GM12878 (cell line): ENCODE results near the gene NT5C1A. TPM values are rescaled to one million over a fixed set of nuclear protein-coding genes. Genes with fewer than 3 reads are reported as not detected.

Experiments used
- ATAC-seq: fragments of 200-7000 bp; cut with Tn5 transposase; 3 replicates; pipeline ENCODE4 v1.9.1; 2020; ENCODE audit warnings: mild to moderate bottlenecking, moderate library complexity
- BruUV-seq: library from RNA; stranded (reverse); fragments of 400-500 nt; replicated peaks from 2 replicates; lab custom pipeline; 2021; lab: Mats Ljungman, UMichigan
- CTCF ChIA-PET: fragments of 300-600 bp; sonication (Branson Sonifier 250); formaldehyde crosslinking; extraction: SDS; loops from one replicate; lab custom pipeline; 2021; ENCODE audit warnings: inconsistent platforms; lab: Yijun Ruan, JAX
- POLR2A ChIA-PET: fragments of 350-600 bp; formaldehyde crosslinking; extraction: SDS; loops from one replicate; lab custom pipeline; 2021; ENCODE audit warnings: inconsistent platforms; lab: Charles Lee
- RAD21 ChIA-PET: fragments of 300-600 bp; sonication (Branson Sonifier 250); formaldehyde crosslinking; loops from one replicate; lab custom pipeline; 2023; ENCODE audit warnings: antibody characterized with exemption; ENCODE audit not compliant: unreplicated experiment; lab: Charles Lee
- SMC1A ChIA-PET: fragments of 300-600 bp; sonication (Branson Sonifier 250); formaldehyde crosslinking; loops from one replicate; lab custom pipeline; 2023; ENCODE audit not compliant: unreplicated experiment, uncharacterized antibody; lab: Charles Lee
- DNase-seq: peaks from one replicate; pipeline ENCODE4 v3.0.0-alpha.2; 2011; ENCODE audit warnings: low read depth, low spot score
- FAIRE-seq: peaks from 3 replicates; lab custom pipeline; 2011; peaks lifted over from hg19 to GRCh38; lab: Jason Lieb, UNC
- H2AFZ ChIP-seq: 2 replicates; pipeline ENCODE4 v1.6.0; 2011; ENCODE audit warnings: low read depth, low read length, control low read depth; ENCODE audit not compliant: control insufficient read depth
- H3K27ac ChIP-seq: 2 replicates; pipeline ENCODE4 v1.5.1; 2011; ENCODE audit warnings: control low read depth; ENCODE audit not compliant: control insufficient read depth, insufficient read depth
- H3K27me3 ChIP-seq, 2 experiments: replicated peaks in 1 of 2; 2 replicates each; pipeline versions ENCODE4 v1.6.0 to v1.6.1; 2011; ENCODE audit warnings: low read length in 1 of 2; ENCODE audit not compliant: control insufficient read depth in 2 of 2, insufficient read depth in 2 of 2
- H3K36me3 ChIP-seq, 2 experiments: 2 replicates each; pipeline ENCODE4 v1.5.1; 2011; ENCODE audit warnings: low read length in 1 of 2; ENCODE audit not compliant: control insufficient read depth in 2 of 2, insufficient read depth in 2 of 2
- H3K4me1 ChIP-seq: 2 replicates; pipeline ENCODE4 v1.6.1; 2011; ENCODE audit warnings: mild to moderate bottlenecking, low read length, moderate library complexity, mixed read lengths; ENCODE audit not compliant: control insufficient read depth, insufficient read depth
- H3K4me2 ChIP-seq: 2 replicates; pipeline ENCODE4 v1.6.0; 2011; ENCODE audit warnings: control low read depth; ENCODE audit not compliant: control insufficient read depth, insufficient read depth
- H3K4me3 ChIP-seq: fragments of 200-600 bp; sonication (generic); 2 replicates; pipeline ENCODE4 v1.5.1; 2016
- H3K79me2 ChIP-seq: 2 replicates; pipeline ENCODE4 v1.6.0; 2011; ENCODE audit warnings: low read length; ENCODE audit not compliant: control insufficient read depth, insufficient read depth
- H3K9ac ChIP-seq: 2 replicates; pipeline ENCODE4 v1.8.0; 2011; ENCODE audit warnings: low read length, control low read depth, mixed read lengths; ENCODE audit not compliant: control insufficient read depth, insufficient read depth
- H3K9me3 ChIP-seq: replicated peaks from 3 replicates; pipeline ENCODE4 v1.5.1; 2011; ENCODE audit warnings: mild to moderate bottlenecking, low read length; ENCODE audit not compliant: control insufficient read depth, insufficient read depth
- H4K20me1 ChIP-seq: 2 replicates; pipeline ENCODE4 v1.6.0; 2011; ENCODE audit not compliant: control insufficient read depth, insufficient read depth
- BCL11A ChIP-seq: IDR thresholded peaks from 2 replicates; pipeline ENCODE4 v1.6.1; 2011; ENCODE audit warnings: low read depth, low read length
- EGR1 ChIP-seq, 2 experiments: IDR thresholded peaks; 1 replicate in 1 of 2; 2 replicates in 1 of 2; pipeline ENCODE4 v1.6.1; 2011 to 2012; ENCODE audit warnings: low read depth in 2 of 2, low read length in 2 of 2, borderline replicate concordance in 1 of 2, mild to moderate bottlenecking in 1 of 2, moderate library complexity in 1 of 2
- FOXK2 ChIP-seq: fragments of 450-650 bp; IDR thresholded peaks from 2 replicates; pipeline ENCODE4 v1.6.1; 2017; ENCODE audit warnings: mild to moderate bottlenecking, moderate library complexity
- HDAC2 ChIP-seq: fragments of 200-600 bp; sonication (generic); IDR thresholded peaks from 2 replicates; pipeline ENCODE4 v1.6.1; 2017
- KLF5 ChIP-seq: fragments of 450-650 bp; IDR thresholded peaks from 2 replicates; pipeline ENCODE4 v1.6.1; 2014; ENCODE audit warnings: mild to moderate bottlenecking; ENCODE audit not compliant: partially characterized antibody
- PAX8 ChIP-seq: fragments of 450-650 bp; IDR thresholded peaks from 2 replicates; pipeline ENCODE4 v1.6.1; 2017; ENCODE audit warnings: mild to moderate bottlenecking, moderate library complexity
- PML ChIP-seq: IDR thresholded peaks from 2 replicates; pipeline ENCODE4 v1.6.1; 2012; ENCODE audit warnings: low read length, inconsistent platforms
- POLR2AphosphoS5 ChIP-seq: IDR thresholded peaks from 2 replicates; pipeline ENCODE4 v1.6.1; 2011; ENCODE audit warnings: mild to moderate bottlenecking, low read length, inconsistent platforms
- RCOR1 ChIP-seq: conservative IDR thresholded peaks from 2 replicates; pipeline ENCODE4 v1.6.1; 2012; ENCODE audit warnings: low read depth, low read length, improper control_type of control experiment
- SREBF1 ChIP-seq: IDR thresholded peaks from 2 replicates; pipeline ENCODE4 v1.6.1; 2012; ENCODE audit warnings: mild to moderate bottlenecking, low read length
- TCF7 ChIP-seq: IDR thresholded peaks from 2 replicates; pipeline ENCODE4 v1.6.1; 2014; ENCODE audit warnings: antibody characterized with exemption, borderline replicate concordance
- WGBS: methylation state at CpG from one replicate; pipeline ENCODE4 v1.1.6; 2016; ENCODE audit warnings: low lambda C conversion rate; ENCODE audit not compliant: insufficient replicate concordance, insufficient coverage; ENCODE audit errors: missing lambda C conversion rate; 5-methylcytosine and 5-hydroxymethylcytosine counted together
- in situ Hi-C: fragments of 300-500 bp; cut with MboI; formaldehyde crosslinking; loops from 9 replicates; pipeline ENCODE4 v1.14.3; 2018; ENCODE audit warnings: mixed read lengths
- intact Hi-C: fragments of 100-400 bp; cut with micrococcal nuclease; formaldehyde crosslinking; loops from one replicate; pipeline ENCODE4 v1.14.2; 2022; ENCODE audit not compliant: unreplicated experiment
- polyA plus RNA-seq, 11 experiments: library from polyadenylated mRNA; depleted of rRNA in 4 of 11; unstranded in 6 of 11; stranded (reverse) in 5 of 11; fragments of >200 nt; fragmentation: Nextera tagmentation in 4 of 11; fragmentation: Illumina TruSeq in 1 of 11; extraction: Ambion mirVana in 4 of 11; extraction: Trizol in 1 of 11; gene quantifications; 1 replicate in 1 of 11; 2 replicates in 10 of 11; pipeline versions ENCODE4 v1.2.1 to v1.2.3, GENCODE V29; 2011 to 2016; ENCODE audit warnings: inconsistent platforms in 2 of 11, missing spikeins in 2 of 11, low read depth in 1 of 11
- total RNA-seq, 4 experiments: library from RNA; depleted of rRNA in 3 of 4; stranded (reverse); fragments of >200 nt in 3 of 4; fragmentation: Illumina TruSeq in 1 of 4; extraction: Trizol in 1 of 4; gene quantifications; 2 replicates each; pipeline versions ENCODE4 v1.2.1 to v1.2.3, GENCODE V29; 2013 to 2021
- TF ChIP-seq, protein P1 (sequence below): fragments of 150-350 bp; IDR thresholded peaks from 2 replicates; pipeline ENCODE4 v1.6.1; 2014; ENCODE audit warnings: mild to moderate bottlenecking, low read depth, low read length
- TF ChIP-seq, protein P2 (sequence below): fragments of 150-350 bp; IDR thresholded peaks from 2 replicates; pipeline ENCODE4 v1.6.1; 2016; ENCODE audit warnings: low read depth, low read length

The NT5C1A gene
- total and polyA plus RNA-seq, 10 of the 15 experiments (the other 5 are each of a cell fraction or from before 2014, with no cell fraction given), result 0.05 to 0.77 (median 0.22) TPM; not detected in 1

DNA sequence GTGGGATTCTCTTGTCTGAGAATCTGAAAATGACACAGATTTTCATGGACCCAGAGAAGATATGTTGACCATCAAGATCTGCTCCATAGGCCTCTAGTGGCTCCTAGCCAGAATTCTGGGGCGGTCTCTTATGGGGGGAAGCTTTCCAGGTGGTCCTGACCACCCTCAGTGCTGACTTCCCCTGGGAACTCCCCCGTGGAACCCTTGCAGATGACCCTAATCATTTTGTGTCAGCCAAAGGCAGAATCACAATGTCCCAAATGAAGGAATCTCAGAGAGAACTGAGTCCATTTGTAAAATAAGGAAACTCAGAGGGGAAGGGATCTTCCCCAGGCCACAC, 36.1 kb downstream of the NT5C1A start:
- no TSS peak for BruUV-seq
- TF ChIP-seq FOXK2, result no peak
- no peak for TF ChIP-seq PAX8
- TF ChIP-seq RCOR1, result no peak
- TF ChIP-seq SREBF1, result no peak
- TF ChIP-seq KLF5, result no peak
- TF ChIP-seq, protein P1, sequence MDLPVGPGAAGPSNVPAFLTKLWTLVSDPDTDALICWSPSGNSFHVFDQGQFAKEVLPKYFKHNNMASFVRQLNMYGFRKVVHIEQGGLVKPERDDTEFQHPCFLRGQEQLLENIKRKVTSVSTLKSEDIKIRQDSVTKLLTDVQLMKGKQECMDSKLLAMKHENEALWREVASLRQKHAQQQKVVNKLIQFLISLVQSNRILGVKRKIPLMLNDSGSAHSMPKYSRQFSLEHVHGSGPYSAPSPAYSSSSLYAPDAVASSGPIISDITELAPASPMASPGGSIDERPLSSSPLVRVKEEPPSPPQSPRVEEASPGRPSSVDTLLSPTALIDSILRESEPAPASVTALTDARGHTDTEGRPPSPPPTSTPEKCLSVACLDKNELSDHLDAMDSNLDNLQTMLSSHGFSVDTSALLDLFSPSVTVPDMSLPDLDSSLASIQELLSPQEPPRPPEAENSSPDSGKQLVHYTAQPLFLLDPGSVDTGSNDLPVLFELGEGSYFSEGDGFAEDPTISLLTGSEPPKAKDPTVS, result no peak
- TF ChIP-seq POLR2AphosphoS5, result no peak
- TF ChIP-seq HDAC2, result no peak
- no peak for TF ChIP-seq BCL11A
- TF ChIP-seq, protein P2, sequence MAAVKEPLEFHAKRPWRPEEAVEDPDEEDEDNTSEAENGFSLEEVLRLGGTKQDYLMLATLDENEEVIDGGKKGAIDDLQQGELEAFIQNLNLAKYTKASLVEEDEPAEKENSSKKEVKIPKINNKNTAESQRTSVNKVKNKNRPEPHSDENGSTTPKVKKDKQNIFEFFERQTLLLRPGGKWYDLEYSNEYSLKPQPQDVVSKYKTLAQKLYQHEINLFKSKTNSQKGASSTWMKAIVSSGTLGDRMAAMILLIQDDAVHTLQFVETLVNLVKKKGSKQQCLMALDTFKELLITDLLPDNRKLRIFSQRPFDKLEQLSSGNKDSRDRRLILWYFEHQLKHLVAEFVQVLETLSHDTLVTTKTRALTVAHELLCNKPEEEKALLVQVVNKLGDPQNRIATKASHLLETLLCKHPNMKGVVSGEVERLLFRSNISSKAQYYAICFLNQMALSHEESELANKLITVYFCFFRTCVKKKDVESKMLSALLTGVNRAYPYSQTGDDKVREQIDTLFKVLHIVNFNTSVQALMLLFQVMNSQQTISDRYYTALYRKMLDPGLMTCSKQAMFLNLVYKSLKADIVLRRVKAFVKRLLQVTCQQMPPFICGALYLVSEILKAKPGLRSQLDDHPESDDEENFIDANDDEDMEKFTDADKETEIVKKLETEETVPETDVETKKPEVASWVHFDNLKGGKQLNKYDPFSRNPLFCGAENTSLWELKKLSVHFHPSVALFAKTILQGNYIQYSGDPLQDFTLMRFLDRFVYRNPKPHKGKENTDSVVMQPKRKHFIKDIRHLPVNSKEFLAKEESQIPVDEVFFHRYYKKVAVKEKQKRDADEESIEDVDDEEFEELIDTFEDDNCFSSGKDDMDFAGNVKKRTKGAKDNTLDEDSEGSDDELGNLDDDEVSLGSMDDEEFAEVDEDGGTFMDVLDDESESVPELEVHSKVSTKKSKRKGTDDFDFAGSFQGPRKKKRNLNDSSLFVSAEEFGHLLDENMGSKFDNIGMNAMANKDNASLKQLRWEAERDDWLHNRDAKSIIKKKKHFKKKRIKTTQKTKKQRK, result no peak
- no peak for TF ChIP-seq TCF7
- TF ChIP-seq PML, result no peak
- no peak for TF ChIP-seq EGR1 (IDR thresholded peaks at IDR 0.05; ENCODE audit: borderline replicate concordance in 1 of 2, low read depth in 2 of 2, low read length in 2 of 2)

More for the DNA sequence above, 36.1 kb downstream of the NT5C1A start:
- no peaks in the 10 kb centered on the region for H3K9me3 ChIP-seq
- no peaks in the 10 kb centered on the region for H3K36me3 ChIP-seq
- H3K79me2 ChIP-seq, result no peaks in the 10 kb centered on the region
- no peak for FAIRE-seq
- intact Hi-C loops (no loop called here), in situ Hi-C loops (no loop called here)
- ChIA-PET SMC1A (interaction anchor here (1.4 kb wide), 1 partner anchor 30 kb away, joined by 4 read pairs; no protein-coding TSS in a partner anchor), POLR2A (interaction anchor here (0.6 kb wide), 1 partner anchor 103 kb away, joined by 4 read pairs; no protein-coding TSS in a partner anchor), CTCF (interaction anchor here (1.4 to 1.7 kb wide), 2 partner anchors 22 to 29 kb away, joined by 3 to 7 read pairs; no protein-coding TSS in a partner anchor), RAD21 (no interaction called here)
- peaks cover 3% of the 10 kb centered on the region; the same call in 1 of the 2 replicates for H3K4me1 ChIP-seq
- no peak overlapping the region for H3K4me3 ChIP-seq
- peaks cover 2 to 20% of the 10 kb centered on the region in 2 experiments; a peak in 3 of 4 replicates for H3K27me3 ChIP-seq
- no peak overlapping the region for H3K4me2 ChIP-seq
- no peak overlapping the region for H3K9ac ChIP-seq
- no peak for ATAC-seq
- 0% methylated on average over 2 of the region's 2 CpGs for WGBS
- H4K20me1 ChIP-seq, result no peaks in the 10 kb centered on the region
- H3K27ac ChIP-seq, result no peak overlapping the region
- H2AFZ ChIP-seq, result no peak overlapping the region
- DNase-seq, result no peak
